IPS-18c (cell line): ENCODE data around the gene SMIM44.
A peak's percentile ranks its signal among the peaks of the same experiment; 100 is the strongest.

Source experiments
- H3K4me3 ChIP-seq: 2 replicates; pipeline ENCODE4 v1.7.0; 2013; ENCODE audit warnings: low read depth, mild to moderate bottlenecking, low read length, moderate library complexity; ENCODE audit not compliant: insufficient read depth
- H3K9me3 ChIP-seq: one replicate; pipeline ENCODE4 v1.6.1; 2013; ENCODE audit warnings: mild to moderate bottlenecking, low read length, moderate library complexity; ENCODE audit not compliant: control insufficient read depth, insufficient read depth

The SMIM44 gene

DNA sequence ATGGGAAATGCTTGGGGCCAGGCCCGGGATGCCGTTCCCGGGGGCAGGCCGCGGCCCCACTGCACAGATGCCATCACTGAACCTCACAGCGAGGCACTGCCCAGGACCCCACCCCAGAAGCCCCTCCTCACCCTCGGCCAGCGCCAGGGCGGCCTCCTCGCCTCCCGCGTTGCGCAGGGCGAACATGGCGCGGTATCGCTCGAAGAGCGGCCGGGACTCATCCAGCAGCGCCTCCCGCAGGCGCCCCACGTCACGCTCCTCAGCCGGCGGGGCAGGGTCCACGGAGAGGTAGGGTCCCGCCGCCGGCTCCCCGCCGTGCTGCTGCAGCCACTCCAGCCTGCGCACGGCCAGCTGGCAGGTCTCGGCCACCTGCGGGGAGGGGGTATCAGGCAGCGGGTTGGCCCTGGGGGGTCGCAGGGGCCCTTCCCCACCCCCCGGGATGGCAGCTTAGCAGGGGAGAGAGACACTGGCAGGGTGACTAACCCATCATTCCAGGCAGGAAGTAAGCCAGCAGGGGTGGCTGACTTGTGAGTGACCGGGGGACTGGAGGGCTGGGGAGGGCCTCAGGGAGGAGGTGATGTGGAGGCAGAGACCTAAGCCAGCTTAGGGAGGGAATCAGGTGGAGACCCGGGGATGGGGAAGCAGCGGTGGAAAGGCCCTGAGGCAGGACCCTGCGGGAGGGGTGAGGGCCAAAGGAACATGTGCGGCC is 9.0 kb upstream of the SMIM44 start:
- no peaks in the 10 kb centered on the region for H3K9me3 ChIP-seq

DNA sequence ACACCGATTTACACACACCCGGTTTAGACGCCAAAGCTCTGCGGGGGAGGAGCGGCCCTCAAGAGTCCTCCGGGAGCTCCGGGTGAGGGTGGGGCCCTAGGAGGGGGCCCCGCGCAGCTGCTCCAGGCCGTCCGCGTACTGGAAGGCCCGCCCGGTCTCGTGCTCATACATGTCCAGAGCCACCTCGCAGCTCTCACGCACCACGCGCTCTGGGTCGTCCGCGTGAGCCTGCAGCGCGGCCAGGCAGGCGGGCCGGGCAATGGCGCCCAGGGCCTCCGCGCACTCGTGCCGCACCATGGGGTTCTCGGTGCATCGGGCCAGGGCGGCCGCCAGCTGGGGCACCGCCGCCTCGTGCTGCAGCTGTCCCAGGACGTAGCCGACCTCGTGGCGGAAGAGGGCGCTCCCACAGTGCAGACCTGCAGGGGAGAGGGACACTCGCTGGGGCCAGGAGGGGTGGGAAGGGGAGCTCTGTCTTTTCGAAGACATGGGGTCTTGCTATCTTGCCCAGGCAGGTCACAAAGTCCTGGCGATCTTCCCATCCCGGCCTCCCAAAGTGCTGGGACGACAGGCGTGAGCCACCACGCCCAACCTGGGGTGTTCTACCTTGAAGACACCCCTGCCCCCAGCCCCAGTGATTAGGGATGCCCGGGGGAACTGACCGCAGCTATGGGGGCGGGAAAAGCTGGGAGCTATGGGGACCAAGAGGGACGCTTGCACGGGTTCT is 8.3 kb upstream of the SMIM44 start:
- Histone ChIP-seq H3K9me3 (no peaks in the 10 kb centered on the region), H3K4me3 (no peak overlapping the region)

More for the DNA sequence above, 9.0 kb upstream of the SMIM44 start:
- no peak overlapping the region for H3K4me3 ChIP-seq

DNA sequence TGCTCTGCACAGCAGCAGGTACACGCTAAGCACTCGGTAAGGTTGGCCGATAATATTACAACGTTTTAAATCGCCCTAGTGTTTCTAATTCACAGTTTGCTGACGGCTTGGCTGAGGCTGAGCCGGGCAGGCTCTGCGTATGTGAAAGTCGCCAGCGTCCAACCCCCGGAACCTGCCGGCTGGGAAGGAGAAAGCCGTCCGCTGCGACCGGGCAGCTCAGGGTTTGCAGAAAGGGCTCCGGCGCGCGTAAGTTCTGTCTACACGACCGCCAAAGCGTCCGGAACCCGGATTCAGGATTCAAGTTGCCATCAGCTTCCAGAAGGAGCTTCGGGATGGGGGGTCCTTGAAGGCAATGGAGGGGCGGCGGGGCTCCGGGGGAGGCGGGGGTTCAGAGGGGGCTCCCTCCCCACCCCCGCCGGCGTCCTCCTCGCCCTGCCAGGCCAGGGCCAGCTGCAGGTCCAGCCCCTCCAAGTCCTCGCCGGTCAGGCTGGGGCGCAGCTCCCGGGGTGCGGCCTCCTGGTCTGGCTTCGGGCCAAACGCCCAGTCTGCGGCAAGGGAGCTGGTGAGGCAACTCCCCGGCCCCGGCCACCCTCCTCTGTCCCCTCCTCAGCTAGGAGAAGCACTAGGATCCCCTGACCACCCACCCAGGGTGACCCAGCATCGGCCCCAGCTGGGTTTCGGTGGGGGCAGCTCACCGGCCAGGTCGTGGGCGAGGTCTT is 575 bp downstream of the SMIM44 start:
- Histone ChIP-seq H3K4me3 (no peak overlapping the region), H3K9me3 (no peaks in the 10 kb centered on the region)

DNA sequence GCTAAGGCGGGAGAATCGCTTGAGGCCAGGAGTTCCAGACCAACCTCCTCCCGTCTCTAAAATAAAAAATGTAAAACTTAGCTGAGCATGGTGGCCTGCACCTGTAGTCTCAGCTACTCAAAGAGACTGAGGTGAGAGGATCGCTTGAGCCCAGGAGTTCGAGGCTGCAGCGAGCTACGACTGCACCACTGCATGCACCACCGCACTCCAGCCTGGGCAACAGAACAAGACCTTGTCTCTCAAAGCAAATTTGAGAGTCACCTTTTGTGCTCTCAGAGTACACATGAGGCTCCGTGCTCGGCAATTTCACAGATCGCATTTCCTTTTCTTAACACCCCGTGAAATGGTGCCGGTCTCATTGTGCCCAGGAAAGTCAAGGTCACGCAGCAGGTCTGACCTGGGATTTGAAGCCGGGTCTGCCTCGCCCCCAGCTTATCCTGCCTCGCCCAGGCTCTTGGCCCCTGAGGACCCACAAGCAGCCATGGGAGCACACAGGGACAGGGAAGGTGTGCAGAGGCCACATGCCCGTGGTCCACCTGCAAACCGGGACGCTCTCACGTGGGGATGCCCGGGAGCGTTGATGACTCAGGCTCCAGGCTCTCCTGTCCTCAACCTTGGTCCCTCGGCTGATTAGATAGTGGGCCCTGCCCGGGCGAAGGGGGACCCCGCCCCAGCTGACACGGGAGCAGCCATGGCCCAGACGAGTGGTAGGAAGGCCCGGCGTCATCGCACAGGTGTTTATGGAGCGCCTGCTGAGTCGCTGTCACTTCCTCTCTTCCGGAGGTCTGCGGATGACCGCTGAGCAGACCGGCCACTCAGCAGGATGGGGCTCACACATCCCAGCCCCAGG is 1.8 kb downstream of the SMIM44 start:
- H3K4me3 ChIP-seq, result no peak overlapping the region
- no peaks in the 10 kb centered on the region for H3K9me3 ChIP-seq

DNA sequence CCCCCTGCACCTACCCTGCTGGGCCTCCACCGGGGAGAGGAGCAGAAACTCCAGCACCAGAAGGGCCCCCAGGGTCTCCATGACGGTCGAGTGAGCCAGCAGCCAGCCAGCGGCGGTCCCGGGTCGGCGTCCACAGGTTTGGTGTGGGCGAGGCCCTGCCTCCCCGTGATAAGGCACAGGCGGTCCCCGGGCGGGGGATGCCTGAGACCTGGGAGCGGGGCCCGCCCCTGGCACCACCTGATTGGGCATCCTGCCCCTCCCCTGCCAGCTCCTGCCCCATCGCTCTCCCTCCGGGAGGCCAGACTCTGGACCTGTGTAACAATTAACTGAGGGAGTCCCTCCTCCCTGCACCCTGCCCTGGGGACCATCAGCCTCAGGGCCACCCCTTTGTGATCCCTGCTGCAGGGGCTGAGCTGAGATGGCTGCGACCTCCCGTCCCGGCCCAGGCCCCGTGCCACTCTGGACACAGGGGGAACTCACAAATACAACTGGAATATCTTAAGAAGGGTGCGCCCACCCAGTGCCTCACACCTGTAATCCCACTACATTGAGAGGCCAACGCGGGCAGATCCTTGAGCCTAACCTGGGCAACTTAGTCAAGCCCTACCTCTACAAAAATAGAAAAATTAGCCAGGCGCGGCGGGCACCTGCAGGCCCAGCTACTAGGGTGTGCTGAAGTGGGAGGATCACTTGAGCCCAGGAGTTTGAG is 2.7 kb downstream of the SMIM44 start, which contains the start of gene SMIM24:
SMIM24 (minus strand) TSS at position 143 of the 709 bp plus-strand sequence; CDS start at position 81, 62 bp downstream.
- no peaks in the 10 kb centered on the region for H3K9me3 ChIP-seq
- no peak within 1 kb of the TSS; the same call in 1 of the 2 replicates for H3K4me3 ChIP-seq

DNA sequence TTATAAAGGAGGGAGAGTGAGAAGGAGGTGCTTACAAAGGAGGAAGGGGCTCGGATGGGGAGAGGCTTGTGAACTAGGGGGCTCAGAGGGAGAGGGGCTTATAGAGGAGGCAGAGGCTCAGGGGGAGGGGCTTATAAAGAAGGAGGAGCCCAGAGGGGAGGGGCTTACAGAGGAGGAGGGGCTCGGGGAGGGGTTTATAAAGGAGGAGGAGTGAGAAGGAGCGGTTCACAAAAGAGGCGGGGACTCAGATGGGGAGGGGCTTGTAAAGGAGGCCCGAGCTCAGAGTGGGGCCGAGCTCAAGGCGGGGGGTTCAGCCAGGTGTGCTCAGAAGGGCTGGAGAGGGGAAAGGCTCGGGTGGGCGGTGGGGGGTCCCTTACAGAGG is 3.4 kb downstream of the SMIM44 start:
- no peak overlapping the region; the same call in 1 of the 2 replicates for H3K4me3 ChIP-seq

DNA sequence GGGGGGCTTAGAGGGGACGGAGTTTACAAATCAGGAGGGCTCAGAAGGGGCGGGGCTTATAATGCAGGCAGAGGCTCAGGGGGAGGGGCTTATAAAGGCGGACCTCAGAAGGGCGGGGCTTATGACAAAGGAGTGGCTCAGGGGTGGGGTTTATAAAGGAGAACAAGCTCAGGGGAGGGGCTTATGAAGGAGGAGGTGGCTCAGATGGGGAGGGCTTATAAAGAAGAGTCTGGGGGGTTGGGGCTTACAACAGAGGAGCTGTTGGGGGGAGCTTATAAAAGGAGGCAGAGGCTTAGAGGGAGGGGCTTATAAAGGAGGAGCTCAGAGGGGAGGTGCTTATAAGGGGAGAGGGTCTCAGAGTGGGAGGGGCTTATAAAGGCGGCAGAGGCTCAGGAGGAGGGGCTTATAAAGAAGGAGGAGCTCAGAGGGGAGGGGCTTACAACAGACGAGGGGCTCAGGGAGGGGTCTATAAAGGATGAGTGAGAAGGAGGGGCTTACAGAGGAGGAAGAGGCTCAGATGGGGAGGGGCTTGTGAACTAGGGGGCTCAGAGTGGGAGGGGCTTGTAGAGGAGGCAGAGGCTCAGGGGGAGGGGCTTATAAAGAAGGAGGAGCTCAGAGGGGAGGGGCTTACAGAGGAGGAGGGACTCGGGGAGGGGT is 3.9 kb downstream of the SMIM44 start:
- peak overlapping the region; percentile 46; the same call in 1 of the 2 replicates for H3K4me3 ChIP-seq

More for the DNA sequence above, 3.4 kb downstream of the SMIM44 start:
- H3K9me3 ChIP-seq, result no peaks in the 10 kb centered on the region

DNA sequence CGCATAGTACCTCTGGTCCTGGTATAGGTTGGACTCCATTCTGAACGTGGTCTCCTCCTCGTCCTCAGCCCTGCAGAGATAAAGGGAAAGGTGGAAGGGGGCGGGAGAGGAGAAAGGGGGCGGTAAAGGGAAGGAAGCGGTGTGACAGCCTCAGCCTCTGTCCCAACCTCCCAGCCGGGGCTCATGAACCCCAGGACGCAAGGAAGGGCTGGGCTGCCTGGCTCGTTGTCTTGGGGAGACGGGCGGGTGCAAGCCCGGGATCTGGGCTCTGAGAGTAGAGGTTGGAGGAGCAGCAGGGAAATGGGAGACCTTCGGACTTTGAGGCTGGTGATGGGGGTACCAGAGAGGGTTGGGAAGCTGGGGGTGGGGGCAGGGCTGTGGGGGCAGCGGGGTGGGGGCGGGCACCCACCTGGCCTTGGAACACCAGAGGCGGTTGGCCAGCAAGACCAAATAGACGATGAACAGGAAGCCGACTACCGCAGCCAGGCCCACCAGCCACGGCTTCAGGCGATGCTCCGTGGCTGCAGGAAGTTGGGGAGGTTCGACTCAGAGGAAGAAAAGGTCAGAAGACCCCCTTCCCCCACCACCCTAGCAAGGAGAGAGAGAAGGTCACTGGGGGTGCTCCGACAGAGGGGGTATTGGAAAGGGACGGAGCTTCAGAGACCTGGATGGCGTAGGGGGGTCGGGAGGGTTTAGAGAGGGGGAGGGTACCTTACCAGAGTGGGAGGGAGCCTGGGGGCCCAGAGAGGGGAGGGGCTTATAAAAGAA is 4.6 kb downstream of the SMIM44 start:
- Histone ChIP-seq H3K9me3 (no peaks in the 10 kb centered on the region), H3K4me3 (peak overlapping the region; percentile 46; the same call in 1 of the 2 replicates)

More for the DNA sequence above, 3.9 kb downstream of the SMIM44 start:
- H3K9me3 ChIP-seq, result no peaks in the 10 kb centered on the region

DNA sequence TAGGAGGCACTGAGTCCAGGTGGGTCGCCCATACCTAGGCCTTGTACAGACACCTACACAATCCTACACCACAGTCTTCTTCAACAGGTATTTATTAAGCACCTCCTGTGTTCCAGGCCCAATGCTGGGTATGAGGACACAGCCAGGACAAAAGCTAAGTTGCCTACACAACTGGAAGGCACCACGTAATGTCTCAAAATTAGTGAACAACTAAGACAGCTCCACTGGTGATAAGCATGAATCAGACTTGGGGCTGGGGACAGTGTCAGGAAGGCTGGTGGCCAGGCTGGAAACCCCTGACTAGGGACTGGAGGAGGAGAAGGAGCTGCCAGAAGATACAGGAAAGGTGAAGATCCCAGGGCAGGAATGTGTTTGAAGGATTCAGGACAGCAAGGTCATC is 5.3 kb downstream of the SMIM44 start:
- no peaks in the 10 kb centered on the region for H3K9me3 ChIP-seq
- H3K4me3 ChIP-seq, result no peak overlapping the region

DNA sequence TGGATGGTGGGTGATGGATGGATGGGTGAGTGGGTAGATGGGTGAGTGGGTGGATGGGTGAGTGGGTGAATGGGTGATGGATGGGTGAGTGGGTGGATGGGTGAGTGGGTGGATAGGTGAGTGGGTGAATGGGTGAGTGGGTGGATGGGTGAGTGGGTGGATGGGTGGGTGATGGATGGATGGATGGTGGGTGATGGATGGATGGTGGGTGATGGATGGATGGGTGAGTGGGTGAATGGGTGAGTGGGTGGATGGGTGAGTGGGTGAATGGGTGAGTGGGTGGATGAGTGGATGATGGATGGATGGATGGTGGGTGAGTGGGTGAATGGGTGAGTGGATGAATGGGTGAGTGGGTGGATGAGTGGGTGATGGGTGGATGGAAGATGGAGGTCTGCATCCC is 5.7 kb downstream of the SMIM44 start:
- Histone ChIP-seq H3K9me3 (no peaks in the 10 kb centered on the region), H3K4me3 (no peak overlapping the region)

DNA sequence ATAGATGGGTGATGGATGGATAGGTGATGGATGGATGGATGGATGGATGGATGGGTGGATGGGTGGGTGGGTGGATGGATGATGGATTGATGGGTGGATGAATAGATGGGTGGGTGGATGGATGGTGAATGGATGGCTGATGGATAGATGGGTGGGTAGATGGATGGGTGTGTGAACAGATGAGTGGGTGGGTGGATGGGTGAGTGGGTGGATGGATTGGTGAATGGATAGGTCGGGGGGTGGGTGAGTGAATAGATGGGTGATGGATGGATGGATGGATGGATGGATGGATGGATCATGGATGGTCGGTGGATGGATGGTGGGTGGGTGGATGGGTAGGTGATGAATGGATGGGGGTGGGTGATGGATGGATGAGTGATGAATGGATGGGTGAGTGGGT is 6.4 kb downstream of the SMIM44 start:
- Histone ChIP-seq H3K9me3 (no peaks in the 10 kb centered on the region), H3K4me3 (no peak overlapping the region)

DNA sequence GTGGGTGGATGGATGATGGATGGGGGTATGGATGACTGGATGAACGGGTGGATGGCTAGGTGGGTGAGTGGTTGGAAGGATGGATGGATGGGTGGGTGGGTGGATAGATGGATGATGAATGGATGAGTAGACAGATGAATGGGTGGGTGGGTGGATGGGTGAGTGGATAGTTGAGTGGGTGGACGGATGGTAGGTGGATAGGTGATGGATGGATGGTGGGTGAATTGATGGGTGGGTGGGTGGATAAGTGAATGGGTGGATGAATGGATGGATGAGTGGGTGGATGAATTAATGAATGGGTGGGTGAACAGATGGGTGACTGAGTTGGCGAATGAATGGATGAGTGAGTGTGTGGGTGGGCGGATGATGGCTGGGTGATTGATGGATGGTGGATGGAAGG is 7.8 kb downstream of the SMIM44 start:
- no peaks in the 10 kb centered on the region for H3K9me3 ChIP-seq
- H3K4me3 ChIP-seq, result no peak overlapping the region

DNA sequence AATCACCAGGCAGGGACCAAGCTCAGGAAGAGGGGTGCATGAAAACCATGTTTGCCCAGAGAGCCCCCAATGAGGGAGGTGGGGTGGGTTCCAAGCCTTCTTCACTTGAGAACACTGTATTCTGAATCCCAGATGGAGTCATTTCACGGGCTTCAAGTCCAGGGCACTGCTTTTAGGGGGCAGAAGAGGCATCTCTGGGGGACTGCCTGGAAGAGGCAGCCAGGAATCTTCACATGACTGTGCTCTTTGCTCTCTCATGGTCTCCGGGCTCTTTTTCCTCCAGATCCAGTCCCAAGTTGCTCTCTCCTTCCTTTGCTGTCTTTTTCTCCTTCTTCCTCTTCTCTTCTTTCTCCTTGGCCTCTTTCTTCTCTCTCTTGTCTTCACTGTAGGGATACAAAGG is 8.6 kb downstream of the SMIM44 start:
- no peak overlapping the region for H3K4me3 ChIP-seq
- H3K9me3 ChIP-seq, result no peaks in the 10 kb centered on the region

DNA sequence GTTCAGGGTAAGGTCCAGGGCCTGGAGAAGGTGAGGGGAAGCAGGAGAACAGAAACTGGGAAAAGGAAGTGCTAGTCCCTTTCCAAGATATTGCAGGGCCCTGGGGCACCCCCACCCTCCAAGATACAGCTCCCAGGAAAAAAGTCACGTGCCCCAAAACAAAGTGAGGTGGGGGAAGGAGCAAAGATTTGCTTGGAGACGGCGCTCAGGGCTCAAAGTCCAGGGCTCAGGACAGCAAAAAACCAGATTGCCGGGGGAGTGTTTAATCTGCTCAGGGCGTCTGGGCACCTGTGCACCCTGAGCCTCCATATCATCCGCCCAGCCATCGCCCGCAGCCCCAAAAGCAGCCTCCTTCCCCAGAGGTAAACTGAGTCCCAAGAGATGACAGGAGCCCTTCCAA is 9.2 kb downstream of the SMIM44 start:
- Histone ChIP-seq H3K4me3 (no peak overlapping the region), H3K9me3 (no peaks in the 10 kb centered on the region)

DNA sequence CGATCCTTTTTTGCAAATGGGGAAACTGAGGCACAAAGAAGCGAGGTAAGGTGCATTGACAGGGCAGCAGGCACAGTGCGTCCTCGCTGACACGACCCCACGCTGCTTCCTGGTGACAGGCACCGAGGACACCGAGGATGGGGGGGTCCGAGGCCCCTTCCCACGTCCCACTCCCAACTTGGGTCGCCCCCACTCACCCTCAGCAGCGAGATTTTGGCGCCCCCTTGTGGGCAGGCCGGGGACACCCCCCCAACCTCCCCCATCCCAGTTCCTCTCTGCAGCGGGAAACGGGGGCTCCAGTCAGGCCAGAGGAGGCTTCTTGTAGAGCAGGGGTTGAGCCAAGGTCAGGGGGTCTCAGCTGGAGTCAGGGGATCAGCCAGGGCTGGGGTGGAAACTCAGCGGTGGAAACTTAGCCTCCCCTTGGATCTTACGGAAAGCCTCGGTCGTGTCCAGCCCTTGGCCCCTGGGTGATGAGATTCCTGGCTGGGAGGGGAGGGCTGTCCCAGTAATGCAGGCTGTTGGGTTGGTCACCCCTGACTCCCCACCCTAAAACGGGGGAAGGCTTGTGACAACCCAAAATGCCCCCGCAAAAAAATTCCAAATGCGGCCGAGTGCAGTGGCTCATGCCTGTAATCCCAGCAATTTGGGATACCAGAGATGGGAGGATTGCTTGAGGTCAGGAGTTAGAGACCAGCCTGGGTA is 11.1 kb downstream of the SMIM44 start:
- Histone ChIP-seq H3K4me3 (no peak overlapping the region), H3K9me3 (no peaks in the 10 kb centered on the region)
